GM13977 (cell line): Measurements from ENCODE around the gene CHERP.
A peak's percentile ranks its signal among the peaks of the same experiment; 100 is the strongest.
"Not testable (repeated sequence)": the region's sequence is repeated elsewhere in the genome, so short reads cannot be mapped to it uniquely, and the experiment has no call there.

Experiments
- DNase-seq: peaks from one replicate; pipeline ENCODE4 v3.0.0; 2012; ENCODE audit warnings: low spot score
- CTCF ChIP-seq: IDR thresholded peaks from 2 replicates; pipeline ENCODE4 v1.5.1; 2012; ENCODE audit warnings: mild to moderate bottlenecking, control low read depth; ENCODE audit not compliant: insufficient read depth; ENCODE audit errors: extremely low read depth, missing control alignments
- in situ Hi-C: fragments of 300-500 bp; cut with MboI; formaldehyde crosslinking; loops from one replicate; pipeline ENCODE4 v1.12.0; 2022; ENCODE audit warnings: low sequenced_read_pairs, low pct_unique_long_range_greater_than_20kb, mixed read lengths, inconsistent platforms; ENCODE audit not compliant: unreplicated experiment

CHERP gene

GRCh38 chr19:16476401-16476800 is 65.8 kb downstream of the CHERP start:
- DNase-seq = no peak
- in situ Hi-C loops = no loop called here
- no peak for TF ChIP-seq CTCF

- DNase-seq = no peak
- in situ Hi-C loops = no loop called here
- TF ChIP-seq CTCF = no peak
Measured at GRCh38 chr19:16473875-16474392, 68.3 kb downstream of the CHERP start.

- TF ChIP-seq CTCF = no peak
- in situ Hi-C loops = no loop called here
- DNase-seq = no peak
Measured at GRCh38 chr19:16472992-16473391, 69.2 kb downstream of the CHERP start.

- DNase-seq, in situ Hi-C loops: not testable (repeated sequence)
Measured at GRCh38 chr19:16472559-16472899, 69.7 kb downstream of the CHERP start.

- no peak for TF ChIP-seq CTCF
- in situ Hi-C loops = no loop called here
- DNase-seq = peak; percentile 61
Measured at GRCh38 chr19:16470911-16471811, 71.1 kb downstream of the CHERP start.

GRCh38 chr19:16470541-16470910 is 71.7 kb downstream of the CHERP start:
- in situ Hi-C loops = no loop called here
- TF ChIP-seq CTCF = no peak
- no peak for DNase-seq
